ENCODE measurements around the gene CABP2.
"Not testable (repeated sequence)": the region's sequence is repeated elsewhere in the genome, so short reads cannot be mapped to it uniquely, and the experiment has no call there.

Gene CABP2

DNA sequence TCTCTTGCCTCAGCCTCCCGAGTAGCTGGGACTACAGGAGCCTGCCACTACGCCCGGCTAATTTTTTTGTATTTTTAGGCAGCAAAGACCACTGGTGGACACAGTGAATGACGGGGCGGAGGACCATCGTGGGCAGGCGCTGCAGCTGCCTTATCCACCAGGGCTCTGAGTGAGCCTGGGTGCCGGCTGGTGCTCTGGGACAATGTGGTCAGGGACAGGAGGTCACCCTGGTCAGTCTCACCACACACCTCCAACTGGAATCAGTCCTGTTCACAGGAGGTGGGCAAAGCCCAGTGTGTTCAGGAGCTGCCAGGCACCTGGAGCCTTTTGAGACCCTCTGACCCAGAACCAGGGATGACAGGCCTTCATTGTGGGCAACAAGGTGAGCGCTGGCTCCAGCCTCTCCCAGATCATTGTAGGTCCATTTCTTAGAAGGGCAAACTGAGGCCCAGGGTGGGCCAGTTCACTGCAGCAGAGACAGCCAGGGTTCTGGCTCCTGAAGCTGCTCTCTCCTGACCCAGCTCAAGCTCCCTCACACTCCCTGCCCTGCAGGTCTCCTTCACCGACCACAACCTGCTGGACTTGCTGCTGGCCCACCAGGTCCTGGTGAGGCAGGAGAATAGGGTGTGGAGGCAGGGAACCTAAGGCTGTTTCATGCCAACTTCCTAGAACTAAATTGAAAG lies 15.7 kb upstream of the CABP2 start:
- DNase-seq, result no peak

DNA sequence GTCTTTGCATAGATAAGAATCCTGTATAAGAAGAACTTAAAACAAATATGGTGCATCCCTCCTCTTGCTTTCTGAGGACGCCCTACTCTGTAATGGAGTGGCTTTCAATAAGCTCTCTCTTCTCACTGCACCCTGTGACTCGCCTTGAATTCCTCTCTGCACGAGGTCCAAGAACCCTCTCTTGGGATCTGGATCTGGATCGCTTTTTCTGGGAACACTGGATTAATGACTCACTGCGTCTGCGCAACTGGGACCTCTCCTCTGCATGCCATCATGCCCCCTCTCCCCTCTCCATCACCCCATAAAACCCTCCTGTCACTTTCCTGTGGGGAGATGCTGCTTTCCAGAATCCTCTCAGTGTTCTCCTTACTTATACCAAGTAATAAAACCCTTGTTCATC lies 15.1 kb upstream of the CABP2 start:
- no peak for DNase-seq

DNA sequence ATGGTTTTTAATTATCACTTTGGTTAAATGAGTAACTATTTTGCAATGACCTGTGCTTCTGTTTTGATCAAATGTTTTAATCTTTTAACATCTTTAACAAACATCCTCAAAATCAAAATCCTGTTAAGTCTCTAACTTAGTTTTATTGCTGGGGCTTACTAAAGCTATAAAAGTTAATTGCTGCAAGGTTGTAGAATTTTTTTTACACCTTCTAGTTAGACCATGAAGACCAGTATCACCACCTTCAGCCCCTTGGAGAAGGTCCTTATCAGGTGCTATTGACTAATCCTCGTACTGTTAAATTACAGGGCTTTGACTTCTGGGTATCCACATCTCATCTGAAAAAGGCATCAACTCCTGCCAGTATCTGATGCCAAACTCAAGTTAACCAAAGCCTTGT lies 12.3 kb upstream of the CABP2 start:
- no peak for DNase-seq

DNA sequence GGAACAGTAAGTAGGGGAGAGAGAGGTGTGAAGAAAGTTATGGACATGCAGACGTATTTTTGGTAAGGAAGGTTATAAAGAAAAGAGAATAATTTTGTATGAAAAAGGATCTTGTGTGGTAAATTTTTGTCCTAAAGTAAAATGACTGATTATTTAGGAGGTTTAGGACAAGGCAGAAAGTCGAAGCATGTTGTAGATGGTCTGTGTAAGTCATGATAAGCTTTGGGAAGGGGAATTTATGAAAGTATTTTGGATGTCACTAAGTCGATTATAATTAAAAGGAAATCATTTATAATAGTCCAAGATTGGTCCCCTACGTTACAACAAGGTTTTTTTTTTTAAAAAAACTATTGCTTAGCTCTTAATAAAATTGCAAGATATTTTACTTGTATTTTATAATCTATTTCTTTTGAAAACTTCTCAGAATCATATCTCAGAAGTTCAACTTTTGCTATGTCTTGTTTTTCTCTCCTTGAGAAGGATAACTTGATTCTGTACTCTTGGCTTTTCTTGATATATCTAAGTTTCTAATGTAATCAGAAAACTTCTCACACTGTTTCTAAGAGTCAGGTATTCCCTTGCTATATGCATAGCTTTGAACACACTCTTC lies 10.9 kb upstream of the CABP2 start:
- DNase-seq, result no peak

DNA sequence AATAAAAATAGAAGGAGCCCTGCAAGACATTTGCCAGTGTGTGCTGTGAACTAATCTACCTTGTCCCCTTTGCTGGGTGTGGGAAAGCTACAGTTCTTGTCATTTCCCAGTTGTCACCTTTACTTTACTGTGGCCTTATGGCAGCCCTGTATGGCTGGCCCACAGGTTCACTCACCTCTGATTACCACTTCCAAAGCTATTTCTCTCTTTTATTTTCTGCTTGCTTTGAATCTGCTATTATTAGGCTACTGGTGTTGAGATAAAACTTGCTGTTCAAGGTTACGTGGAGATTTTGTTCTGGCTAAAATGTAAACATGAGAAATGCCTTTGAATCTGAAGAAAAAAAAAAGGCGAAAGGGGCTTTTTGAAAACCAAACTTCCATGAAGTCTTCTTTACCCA lies 9.6 kb upstream of the CABP2 start:
- DNase-seq, result no peak

DNA sequence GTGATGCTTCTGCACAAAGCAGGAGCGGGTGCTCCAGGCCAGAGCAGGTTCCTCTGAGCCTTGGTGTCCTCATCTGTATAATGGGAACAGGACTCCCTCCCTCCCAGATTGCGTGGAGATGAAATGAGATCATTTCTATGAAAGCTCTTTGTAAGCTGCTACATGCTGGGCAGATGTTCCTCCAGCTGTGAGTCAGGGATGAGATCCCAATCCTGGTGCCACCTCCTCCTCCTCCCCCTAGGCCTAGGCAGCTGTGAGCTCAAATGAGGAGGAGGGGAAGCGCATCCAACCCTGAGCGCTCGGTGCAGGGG lies 7.0 kb upstream of the CABP2 start:
- DNase-seq, result no peak

DNA sequence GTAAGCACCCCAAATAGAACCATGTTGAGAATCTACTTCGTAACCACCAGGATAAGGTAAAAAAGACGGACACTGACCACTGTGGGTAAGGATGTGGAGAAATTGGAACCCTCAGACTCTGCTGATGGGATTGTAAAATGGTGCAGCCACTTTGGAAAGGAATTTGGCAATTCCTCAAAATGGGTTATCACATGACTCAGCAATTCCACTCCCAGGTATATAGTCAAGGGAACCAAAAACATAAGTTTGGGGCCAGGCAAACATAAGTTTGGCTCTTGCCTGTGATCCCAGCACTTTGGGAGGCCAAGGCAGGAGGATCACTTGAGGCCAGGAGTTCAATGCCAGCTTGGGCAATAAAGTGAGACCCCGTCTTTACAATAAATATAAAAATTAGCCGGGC lies 5.1 kb upstream of the CABP2 start:
- DNase-seq, result no peak

DNA sequence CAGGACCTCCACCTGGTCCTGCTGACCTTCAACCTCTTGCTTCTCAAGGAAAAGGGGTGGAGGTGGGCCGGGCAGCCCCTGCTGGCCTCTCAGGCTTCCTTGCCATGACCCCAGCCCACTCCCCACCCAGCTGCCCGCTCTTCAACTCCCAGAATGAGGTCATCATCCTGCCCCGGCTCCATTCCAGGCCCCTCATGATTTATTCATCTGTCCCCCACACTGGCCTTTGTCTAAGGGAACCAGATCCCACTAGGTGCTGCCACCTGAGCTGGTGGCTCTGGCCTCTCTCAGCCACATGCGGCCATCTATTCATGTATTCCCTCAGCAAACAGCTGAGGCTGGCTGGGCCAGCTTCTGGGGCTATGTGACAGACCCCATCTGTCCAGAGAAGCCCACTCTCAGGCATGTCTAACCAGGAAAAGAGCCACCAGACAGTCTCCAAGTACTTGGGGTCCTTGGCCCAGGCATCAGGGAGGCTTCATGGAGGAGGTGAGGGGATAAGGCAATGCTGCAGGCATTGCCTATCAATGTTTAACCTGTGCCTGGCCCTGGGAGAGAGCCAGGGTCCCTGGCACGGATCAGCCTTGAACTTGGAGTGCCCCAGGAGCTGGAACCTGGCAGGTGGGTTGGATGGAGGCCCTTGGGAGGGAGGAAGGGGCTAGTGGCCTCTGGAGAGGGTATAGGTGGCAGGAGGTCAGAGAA lies 2.2 kb upstream of the CABP2 start:
- DNase-seq, result no peak

DNA sequence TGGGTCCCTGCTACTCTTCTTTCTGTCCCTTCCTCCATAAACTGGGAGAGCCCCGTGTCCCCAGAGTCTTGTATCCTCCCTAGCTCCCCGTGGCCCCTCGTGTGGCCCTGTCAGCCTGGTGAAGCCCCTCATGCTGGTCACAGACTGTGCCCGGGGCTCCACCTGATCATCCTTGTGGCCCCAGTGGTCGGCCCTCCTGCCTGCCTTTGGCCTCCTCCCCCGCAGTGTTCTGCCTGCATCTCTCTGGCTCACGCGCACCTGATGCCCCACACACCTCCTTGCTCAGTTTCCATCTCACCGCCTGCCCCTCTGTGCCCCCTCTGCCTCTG lies 1.2 kb upstream of the CABP2 start:
- DNase-seq, result no peak

DNA sequence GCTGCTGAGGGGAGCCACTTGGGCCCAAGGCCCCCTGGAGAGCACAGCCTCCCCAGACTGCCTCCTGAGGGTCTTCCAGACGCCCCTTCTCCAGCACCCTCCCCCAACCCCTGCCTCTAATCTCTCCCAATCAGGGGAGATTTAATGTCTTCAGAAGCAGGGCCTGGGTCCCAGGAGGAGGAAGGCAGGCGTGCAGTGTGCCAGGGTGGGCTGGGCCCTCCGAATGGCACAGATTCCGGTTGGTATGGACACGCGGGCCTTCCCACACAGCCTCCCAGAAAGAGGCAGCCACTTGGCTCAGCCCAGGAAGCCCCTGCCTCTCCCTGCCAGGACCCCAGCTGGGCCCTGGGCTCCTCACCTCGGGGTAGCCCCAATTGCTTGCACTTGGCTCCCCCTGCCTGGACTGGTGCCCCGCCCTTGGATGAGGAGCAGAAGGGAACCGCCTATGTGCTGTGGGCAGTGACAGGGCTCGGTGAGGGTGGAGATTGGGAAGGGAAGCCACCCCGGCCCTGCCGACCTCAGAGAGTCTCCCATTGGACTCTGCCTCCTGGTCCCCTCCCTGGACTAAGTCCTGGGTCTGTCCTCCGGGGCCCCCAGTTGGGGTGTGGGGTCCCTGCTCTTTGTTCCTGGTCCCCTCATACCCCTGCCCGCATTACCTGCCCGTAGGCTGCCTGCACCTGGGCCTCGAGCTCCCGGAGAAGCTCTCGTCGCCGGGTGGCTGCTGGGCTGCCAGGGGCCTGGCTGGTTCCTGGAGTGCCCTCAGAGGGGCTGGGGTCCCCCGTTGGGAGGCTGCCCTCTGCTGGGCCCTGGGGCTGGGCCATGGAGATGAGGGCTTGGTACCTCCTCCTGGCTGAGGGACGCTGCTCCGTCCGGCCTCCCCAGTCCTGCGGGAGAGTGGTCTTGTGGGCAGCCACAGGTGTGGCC lies 572 bp upstream of the CABP2 start:
- DNase-seq, result no peak

DNA sequence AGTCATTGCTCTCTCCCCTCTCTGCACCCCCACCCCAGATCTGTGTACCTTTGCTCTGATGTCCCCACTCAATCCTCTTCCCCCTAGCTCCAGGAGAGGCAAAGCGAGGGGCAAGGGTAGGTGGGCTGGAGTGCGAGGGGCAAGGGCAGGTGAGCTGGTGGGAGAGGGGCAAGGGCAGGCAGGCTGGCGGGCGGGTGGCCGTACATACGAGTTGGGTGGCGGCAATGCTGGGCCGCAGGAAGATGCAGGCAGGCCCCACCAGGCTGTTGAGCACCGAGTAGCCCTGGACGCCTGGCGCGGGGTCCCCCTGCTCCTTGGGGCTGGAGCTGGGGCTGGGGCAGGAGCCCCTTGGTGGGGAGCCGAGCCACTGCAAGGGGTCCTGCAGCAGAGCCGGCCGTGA lies 908 bp downstream of the CABP2 start:
- DNase-seq, result no peak

DNA sequence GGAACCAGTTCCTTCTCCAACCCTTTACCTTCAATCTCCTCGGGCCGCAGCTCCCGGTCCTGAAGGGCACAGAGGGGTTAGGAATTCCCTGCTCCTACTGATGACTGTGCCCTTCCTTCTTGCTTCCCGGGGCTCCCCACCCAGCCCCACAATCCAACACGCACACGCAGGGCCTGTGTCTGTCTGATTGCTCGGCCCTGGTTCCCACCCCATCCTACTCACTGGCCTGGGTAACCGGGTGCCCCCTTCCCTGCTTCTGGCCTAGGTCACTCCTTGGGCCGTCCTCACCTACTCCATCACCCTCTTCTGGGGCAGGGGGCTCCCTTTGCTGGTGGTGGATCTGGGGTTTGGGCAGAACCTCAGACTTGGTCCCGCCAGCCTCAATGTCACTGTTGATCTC lies 1.3 kb downstream of the CABP2 start:
- DNase-seq, result no peak

DNA sequence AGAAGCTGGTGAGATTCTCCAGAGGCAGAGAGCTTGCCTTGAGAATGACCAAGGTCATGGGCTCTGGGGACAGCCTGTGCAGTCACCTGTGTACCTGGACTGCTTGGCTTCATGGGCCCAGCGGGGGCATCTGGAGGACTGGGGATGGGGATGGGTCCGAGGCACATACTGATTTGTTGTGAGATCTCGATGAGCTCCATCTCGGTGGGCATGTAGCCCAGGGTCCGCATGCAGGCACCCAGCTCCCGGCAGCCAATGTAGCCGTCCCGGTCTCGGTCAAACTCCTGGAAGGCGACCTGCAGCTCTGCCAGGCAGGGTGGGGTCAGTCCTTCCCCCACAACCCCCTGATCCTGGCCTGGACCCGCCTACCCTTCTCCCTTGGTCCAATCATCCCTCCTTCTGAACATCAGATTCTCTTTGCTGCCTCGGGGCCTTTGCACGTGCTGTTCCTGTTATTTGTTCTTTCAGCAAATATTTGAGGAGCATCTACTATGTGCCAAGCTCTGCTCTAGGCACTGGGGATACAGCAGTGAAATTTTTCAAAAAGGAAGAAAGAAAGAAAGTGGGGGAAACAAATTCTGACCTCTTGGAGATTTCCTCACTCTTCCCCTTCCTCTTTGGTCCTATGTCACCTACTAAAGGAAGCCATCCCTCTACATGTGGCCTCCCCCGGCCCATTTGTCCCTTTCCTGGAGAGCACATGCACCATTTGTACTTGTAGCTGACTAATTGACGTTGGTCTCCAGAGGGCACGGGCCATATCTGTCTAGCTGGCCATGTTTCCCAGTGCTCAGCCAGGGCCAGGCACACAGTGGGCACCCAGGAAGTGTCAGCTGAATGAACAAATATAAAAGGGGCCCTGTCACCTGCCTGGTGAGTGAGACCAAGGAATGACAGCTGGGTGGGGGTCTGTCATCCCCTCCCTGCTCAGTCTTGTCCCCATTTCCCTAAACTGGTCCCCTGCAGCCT lies 2.1 kb downstream of the CABP2 start:
- no peak for DNase-seq

DNA sequence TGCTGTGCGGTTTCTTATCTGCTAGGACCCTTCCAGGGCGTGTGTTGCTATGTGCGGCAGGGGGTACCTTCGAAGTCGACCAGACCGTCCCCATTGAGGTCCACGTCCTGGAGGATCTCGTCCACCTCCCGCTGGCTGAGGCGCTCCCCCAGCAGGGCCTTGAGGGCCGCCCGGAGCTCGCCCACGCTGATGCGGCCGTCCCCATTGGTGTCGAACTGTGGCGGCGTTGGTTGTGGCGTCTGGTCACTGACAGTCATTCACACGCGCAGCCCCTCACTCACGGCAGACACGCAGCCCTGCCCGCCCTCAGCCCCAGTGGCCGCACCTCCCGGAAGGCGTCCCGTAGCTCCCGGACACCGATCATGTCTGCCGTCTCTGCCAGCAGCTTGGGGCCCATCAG lies 3.5 kb downstream of the CABP2 start:
- no peak for DNase-seq

DNA sequence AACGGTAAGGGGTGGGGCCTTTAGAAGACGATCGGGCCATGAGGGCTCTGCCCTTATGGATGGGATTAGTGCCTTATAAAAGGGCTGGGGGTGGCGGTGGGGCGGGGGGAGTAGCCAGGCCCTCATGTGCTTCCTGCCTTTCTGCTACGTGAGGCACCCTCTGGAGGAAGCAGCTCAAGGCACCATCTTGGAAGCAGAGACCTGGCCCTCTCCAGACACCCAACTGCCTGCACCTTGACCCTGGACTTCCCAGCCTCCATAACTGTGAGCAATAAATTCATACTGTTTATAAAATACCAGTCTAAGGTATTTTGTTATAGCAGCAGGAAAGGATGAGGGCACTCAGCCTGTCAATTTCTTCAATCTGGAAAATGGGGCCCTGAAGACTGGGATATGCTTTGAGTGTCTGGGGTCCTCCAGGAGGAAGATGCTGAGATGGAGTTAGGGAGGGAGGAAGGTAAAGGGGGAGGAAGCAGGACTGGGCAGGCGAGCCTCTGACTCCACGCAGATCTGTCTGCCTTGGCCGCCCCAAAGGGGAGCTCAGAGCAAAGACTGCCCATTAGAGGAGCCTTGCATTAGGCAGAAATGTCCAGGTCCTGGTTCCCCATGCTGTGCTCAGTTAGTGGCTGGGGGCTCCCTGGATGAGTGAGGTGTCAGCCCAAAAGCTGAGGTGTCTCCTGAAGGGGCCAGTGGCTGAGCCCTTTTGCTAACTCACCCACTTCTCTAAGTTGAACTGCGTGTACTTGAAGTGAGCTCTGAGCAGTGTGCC lies 5.3 kb downstream of the CABP2 start:
- DNase-seq, result no peak

DNA sequence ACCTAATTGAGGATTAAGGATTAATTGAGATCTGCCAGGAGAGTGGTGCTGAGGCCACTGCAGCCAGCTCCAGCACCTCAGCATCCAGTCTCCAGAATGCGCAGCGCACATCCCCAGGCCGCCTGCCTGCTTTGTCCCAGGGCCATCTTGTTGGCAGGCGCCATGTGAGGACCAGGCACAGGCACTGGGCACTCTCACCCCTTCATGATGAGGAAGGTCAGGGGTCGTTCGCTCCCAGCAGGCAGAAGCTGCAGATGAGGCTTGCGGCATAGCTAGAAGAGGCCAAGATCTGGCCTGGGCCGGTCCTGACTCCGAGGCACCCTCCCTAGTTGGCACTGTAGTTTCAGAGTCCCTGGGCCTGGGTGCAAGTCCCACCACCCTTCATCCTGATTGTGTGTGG lies 6.4 kb downstream of the CABP2 start:
- DNase-seq, result no peak

DNA sequence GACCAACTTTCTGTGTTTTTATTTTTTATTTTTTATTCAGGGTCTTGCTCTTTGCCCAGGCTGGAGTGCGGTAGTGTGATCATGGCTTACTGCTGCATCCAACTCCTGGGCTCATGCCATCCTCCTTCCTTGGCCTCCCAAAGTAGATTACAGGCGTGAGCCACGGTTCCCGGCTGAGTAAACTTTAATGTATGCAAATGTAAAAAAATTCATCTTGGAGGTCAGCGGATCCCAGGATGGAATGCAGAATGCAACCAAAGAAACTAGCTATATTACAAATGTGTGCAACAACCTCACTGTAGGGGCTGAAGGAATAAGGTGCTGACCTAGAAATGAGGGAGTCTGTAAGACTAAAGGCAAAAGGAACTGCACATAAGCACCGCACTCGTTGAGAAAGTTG lies 9.1 kb downstream of the CABP2 start:
- DNase-seq, result no peak

DNA sequence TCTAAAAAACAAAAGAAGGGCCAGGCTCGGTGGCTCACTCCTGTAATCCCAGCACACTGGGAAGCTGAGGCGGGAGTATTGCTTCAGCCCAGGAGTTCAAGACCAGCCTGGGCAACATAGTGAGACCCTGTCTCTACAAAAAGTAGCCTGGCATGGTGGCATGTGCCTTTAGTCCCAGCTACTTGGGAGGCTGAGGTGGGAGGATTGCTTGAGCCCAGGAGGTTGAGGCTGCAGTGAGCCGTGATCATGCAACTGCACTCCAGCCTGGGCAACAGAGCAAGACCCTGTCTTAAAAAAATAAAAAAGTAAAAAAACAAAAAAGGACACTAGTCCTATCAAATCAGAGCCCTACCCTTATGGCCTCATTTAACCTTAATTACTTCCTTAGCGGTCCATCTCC lies 11.7 kb downstream of the CABP2 start:
- not testable (repeated sequence) for DNase-seq

DNA sequence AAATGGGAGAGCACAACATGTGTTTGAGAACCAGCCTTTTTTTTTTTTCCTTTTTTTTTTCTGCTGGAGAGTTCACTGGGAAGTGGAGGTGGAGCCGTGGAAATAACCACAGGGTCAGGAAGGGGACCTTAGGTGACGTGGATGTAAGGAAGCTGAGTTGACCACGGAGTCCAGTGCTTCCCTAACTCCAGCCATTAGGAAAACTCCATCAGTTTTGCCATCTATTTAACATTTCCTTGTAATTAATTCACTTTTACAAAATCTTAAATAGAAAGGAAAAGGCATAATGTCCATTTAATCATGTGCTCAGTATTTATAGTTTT lies 13.3 kb downstream of the CABP2 start:
- DNase-seq, result no peak

DNA sequence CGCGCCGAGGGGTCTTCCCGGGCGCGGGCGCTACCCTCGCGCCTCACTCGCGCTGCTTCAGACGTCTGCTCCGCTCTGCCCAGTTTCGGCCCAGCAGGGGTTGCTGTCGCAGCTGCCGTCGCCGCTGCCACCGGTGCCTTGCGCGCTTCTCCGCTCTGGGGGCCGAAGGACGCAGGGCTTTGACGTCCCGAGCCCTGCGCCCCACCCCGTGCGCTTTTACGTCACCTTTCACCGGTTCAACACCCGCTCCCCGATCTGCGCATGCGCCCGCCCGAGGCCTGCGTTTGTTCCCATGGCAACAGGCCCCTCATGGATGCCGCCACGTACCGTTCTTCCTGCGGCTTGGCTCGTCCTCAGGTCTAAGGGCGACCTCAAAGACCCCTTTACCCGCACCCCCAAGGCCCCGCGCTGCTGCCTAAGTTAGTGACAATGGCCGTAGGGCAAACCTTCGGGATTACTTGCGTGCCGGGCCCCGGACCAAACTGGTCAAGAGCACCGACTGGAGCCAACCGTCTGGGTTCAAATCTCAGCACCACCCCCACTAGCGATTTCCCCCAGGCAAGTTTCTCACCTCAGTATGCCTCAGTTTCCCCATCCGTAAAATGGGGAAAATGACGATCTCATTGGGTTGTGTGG lies 14.6 kb downstream of the CABP2 start:
- DNase-seq, result peak; percentile 92

DNA sequence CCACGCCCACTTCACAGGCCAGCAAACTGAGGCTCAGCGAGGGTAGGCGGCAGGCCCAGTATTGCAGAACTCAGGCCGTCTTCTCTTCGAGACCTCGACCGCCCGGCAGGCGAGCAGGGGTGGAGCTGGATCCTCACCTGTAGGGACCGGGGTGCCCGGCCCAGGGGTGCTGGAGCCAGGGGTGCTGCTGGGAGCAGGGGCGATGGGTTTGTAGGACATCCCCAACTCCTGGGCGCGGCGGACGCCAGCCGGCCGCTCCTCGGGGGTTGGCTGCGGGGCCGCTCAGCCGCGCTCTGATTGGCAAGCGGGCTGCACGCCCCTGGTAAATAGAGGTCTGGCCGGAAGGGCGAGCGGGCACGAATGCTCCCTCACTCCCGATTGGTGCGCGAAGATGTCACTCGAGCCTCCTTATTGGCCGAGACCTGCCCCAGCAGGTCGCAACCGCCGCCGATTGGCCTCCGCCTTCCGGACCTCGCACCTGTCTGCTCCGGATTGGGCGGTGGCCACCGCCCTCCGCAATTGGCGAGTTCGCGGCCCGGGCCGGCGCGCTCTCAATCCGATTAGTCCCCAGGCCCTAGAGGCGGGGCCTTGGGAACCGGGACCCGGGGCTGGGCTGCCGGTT lies 15.3 kb downstream of the CABP2 start, which contains the start of gene CDK2AP2:
Gene CDK2AP2 (minus strand): TSS at position 299 of the 622 bp plus-strand sequence. CDS start 80 bp downstream, at position 219.
- DNase-seq, result peak; percentile 97

All from kidney glomerular epithelial cell (primary cell).